ENCODE results near the gene ANKS1B.

The ANKS1B gene

DNA sequence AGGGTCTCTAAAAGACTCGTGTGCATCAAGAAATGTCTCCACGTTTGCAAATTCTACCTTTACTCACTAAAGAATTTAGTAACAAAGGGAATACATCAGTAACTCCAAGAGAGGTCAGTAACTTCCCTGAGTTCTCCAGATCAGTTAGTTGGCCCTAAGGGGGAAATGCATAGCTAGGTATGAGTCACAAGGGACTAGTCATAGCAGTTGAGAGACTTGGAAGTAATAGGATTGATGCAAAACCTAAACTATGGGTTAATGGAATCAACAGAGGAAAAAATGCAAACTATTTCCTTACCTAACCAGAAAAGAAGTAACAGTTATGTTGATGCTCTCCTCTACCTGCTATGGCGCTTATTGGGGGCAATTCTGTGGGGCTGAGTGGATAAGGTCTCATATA is 486.0 kb downstream of the ANKS1B start:
- H3K27ac ChIP-seq: no peak overlapping the region
- no peaks in the 10 kb centered on the region for H3K79me2 ChIP-seq (ENCODE audit: insufficient read depth, low read depth)
- H2AFZ ChIP-seq (ENCODE audit: low read depth): no peak overlapping the region
- H3K4me3 ChIP-seq (IDR thresholded peaks at IDR 0.05; ENCODE audit: insufficient read depth, low read depth, low read length): no peak overlapping the region
- H3K36me3 ChIP-seq (ENCODE audit: insufficient read depth): no peaks in the 10 kb centered on the region
- no peaks in the 10 kb centered on the region for H3K4me1 ChIP-seq (ENCODE audit: low read depth, poor library complexity, severe bottlenecking)
- no peaks in the 10 kb centered on the region for H4K20me1 ChIP-seq (ENCODE audit: insufficient read depth)
- no peak overlapping the region for H3K9ac ChIP-seq
- TF ChIP-seq, protein P1, sequence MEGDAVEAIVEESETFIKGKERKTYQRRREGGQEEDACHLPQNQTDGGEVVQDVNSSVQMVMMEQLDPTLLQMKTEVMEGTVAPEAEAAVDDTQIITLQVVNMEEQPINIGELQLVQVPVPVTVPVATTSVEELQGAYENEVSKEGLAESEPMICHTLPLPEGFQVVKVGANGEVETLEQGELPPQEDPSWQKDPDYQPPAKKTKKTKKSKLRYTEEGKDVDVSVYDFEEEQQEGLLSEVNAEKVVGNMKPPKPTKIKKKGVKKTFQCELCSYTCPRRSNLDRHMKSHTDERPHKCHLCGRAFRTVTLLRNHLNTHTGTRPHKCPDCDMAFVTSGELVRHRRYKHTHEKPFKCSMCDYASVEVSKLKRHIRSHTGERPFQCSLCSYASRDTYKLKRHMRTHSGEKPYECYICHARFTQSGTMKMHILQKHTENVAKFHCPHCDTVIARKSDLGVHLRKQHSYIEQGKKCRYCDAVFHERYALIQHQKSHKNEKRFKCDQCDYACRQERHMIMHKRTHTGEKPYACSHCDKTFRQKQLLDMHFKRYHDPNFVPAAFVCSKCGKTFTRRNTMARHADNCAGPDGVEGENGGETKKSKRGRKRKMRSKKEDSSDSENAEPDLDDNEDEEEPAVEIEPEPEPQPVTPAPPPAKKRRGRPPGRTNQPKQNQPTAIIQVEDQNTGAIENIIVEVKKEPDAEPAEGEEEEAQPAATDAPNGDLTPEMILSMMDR (conservative IDR thresholded peaks at IDR 0.05; ENCODE audit: low read depth, low read length): no peak
- no peaks in the 10 kb centered on the region for H3K27me3 ChIP-seq (ENCODE audit: insufficient read depth, low read depth)
- no peak overlapping the region for H3K4me2 ChIP-seq

DNA sequence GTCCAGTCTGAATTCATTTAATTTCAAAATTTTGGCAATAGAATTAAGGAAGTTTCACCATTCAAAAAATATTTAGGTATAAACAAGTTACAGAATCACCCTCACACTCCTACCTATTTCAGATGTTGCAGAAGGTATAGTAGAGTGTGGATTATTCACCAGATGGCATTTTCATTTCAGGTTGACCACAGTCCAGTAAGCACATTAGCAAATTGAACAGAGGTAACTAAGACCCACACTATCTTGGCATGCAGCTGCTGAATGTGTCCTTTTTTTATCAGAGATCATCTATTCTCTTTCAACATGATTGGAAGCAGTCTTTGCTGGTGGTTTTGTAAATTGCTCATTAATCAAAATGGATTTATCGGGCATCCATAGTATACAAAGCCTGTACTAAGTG is 488.9 kb downstream of the ANKS1B start:
- H3K4me3 ChIP-seq (IDR thresholded peaks at IDR 0.05; ENCODE audit: insufficient read depth, low read depth, low read length): no peak overlapping the region
- H3K27ac ChIP-seq: no peak overlapping the region
- no peaks in the 10 kb centered on the region for H4K20me1 ChIP-seq (ENCODE audit: insufficient read depth)
- no peaks in the 10 kb centered on the region for H3K79me2 ChIP-seq (ENCODE audit: insufficient read depth, low read depth)
- no peak overlapping the region for H3K4me2 ChIP-seq
- H3K27me3 ChIP-seq (ENCODE audit: insufficient read depth, low read depth): no peaks in the 10 kb centered on the region
- no peaks in the 10 kb centered on the region for H3K4me1 ChIP-seq (ENCODE audit: low read depth, poor library complexity, severe bottlenecking)
- H2AFZ ChIP-seq (ENCODE audit: low read depth): no peak overlapping the region
- TF ChIP-seq, protein P1 (conservative IDR thresholded peaks at IDR 0.05; ENCODE audit: low read depth, low read length): no peak
- H3K36me3 ChIP-seq (ENCODE audit: insufficient read depth): no peaks in the 10 kb centered on the region
- H3K9ac ChIP-seq: no peak overlapping the region

DNA sequence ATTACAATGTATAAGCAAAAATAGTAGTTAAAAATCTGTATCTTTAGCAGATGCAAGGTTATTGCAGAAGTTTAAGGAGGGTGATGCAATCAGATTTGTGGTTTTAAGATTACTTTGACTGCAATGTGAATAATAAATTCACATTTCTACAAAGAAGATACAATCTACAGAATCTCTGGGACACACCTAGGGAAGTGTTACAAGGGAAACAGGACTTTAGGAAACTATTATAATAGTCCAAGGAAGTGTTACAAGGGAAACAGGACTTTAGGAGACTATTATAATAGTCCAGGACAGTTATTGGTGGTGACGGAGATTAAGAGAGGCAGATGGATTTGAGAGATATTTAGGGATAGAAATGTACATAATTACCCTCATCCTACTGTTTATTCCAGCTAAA is 491.5 kb downstream of the ANKS1B start:
- Histone ChIP-seq H3K36me3 (ENCODE audit: insufficient read depth) (no peaks in the 10 kb centered on the region), H3K9ac (no peak overlapping the region), H3K27ac (no peak overlapping the region), H3K4me1 (ENCODE audit: low read depth, poor library complexity, severe bottlenecking) (no peaks in the 10 kb centered on the region), H3K4me3 (IDR thresholded peaks at IDR 0.05; ENCODE audit: insufficient read depth, low read depth, low read length) (no peak overlapping the region), H3K27me3 (ENCODE audit: insufficient read depth, low read depth) (no peaks in the 10 kb centered on the region), H4K20me1 (ENCODE audit: insufficient read depth) (no peaks in the 10 kb centered on the region), H3K4me2 (no peak overlapping the region), H3K79me2 (ENCODE audit: insufficient read depth, low read depth) (no peaks in the 10 kb centered on the region), H2AFZ (ENCODE audit: low read depth) (no peak overlapping the region)
- TF ChIP-seq, protein P1 (conservative IDR thresholded peaks at IDR 0.05; ENCODE audit: low read depth, low read length): no peak

DNA sequence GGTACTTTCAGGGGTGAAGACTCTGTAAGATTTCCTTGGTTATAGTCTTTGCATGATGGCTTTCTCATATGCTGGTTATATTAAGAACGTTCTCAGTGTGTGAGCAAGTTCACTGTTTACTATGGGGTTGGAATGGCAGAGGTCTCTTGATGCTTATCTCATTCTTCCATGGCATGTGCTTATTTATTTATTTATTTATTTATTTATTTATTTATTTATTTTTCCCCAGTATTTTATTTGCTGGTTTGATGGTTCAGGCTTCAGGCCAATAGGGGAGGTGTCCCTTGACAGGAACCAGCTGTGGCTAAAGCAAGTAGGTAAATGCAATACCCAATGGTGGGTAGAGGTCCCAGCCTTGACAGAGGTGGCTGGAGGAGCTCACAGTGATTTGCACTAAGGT is 498.5 kb downstream of the ANKS1B start:
- Histone ChIP-seq H3K36me3 (ENCODE audit: insufficient read depth) (no peaks in the 10 kb centered on the region), H2AFZ (ENCODE audit: low read depth) (no peak overlapping the region)
- TF ChIP-seq, protein P1 (conservative IDR thresholded peaks at IDR 0.05; ENCODE audit: low read depth, low read length): no peak

More for the DNA sequence above, 498.5 kb downstream of the ANKS1B start:
- Histone ChIP-seq H3K27ac (no peak overlapping the region), H4K20me1 (ENCODE audit: insufficient read depth) (no peaks in the 10 kb centered on the region), H3K9ac (no peak overlapping the region), H3K4me1 (ENCODE audit: low read depth, poor library complexity, severe bottlenecking) (no peaks in the 10 kb centered on the region), H3K4me3 (IDR thresholded peaks at IDR 0.05; ENCODE audit: insufficient read depth, low read depth, low read length) (no peak overlapping the region), H3K4me2 (no peak overlapping the region), H3K79me2 (ENCODE audit: insufficient read depth, low read depth) (no peaks in the 10 kb centered on the region), H3K27me3 (ENCODE audit: insufficient read depth, low read depth) (no peaks in the 10 kb centered on the region)
